HepG2 (cell line): ENCODE measurements around the gene OMD.

Experiments
- EED ChIP-seq: sonication (generic); formaldehyde crosslinking; IDR thresholded peaks from 2 replicates; pipeline ENCODE4 v1.5.0; 2020; ENCODE audit warnings: mild to moderate bottlenecking, missing genetic modification reagents
- FOXM1 ChIP-seq: sonication (generic); formaldehyde crosslinking; IDR thresholded peaks from 2 replicates; pipeline ENCODE4 v1.5.0; 2020; ENCODE audit warnings: missing genetic modification reagents
- HNRNPUL1 ChIP-seq: fragments of 200-400 bp; formaldehyde crosslinking; IDR thresholded peaks from 2 replicates; pipeline ENCODE4 v1.6.1; 2017; ENCODE audit warnings: low read depth, mild to moderate bottlenecking, low read length, moderate library complexity
- RBFOX2 ChIP-seq: fragments of 200-400 bp; formaldehyde crosslinking; IDR thresholded peaks from 2 replicates; pipeline ENCODE4 v1.6.1; 2017; ENCODE audit warnings: low read depth, mild to moderate bottlenecking, low read length
- SP1 ChIP-seq, 2 experiments: fragments of 450-650 bp in 1 of 2; sonication (generic) in 1 of 2; formaldehyde crosslinking in 1 of 2; IDR thresholded peaks; 2 replicates each; pipeline versions ENCODE4 v1.4.0 to v1.6.1; 2016 to 2020; ENCODE audit warnings: missing genetic modification reagents in 1 of 2
- ZFP1 ChIP-seq: IDR thresholded peaks from 2 replicates; pipeline ENCODE4 v1.6.1; 2016

- TF ChIP-seq EED (CRISPR knock-in tag): no peak
- no peak for TF ChIP-seq SP1 (IDR thresholded peaks at IDR 0.05)
- no peak for TF ChIP-seq SP1 (CRISPR knock-in tag; IDR thresholded peaks at IDR 0.05)
- TF ChIP-seq FOXM1 (CRISPR knock-in tag): no peak
- TF ChIP-seq RBFOX2: no peak
- TF ChIP-seq ZFP1 (CRISPR knock-in tag): no peak
- TF ChIP-seq HNRNPUL1: no peak
These were observed 55.2 kb downstream of the OMD start for GRCh38 chr9:92369075-92369474.
